Fibroblast of pulmonary artery (primary cell): ENCODE results near the gene MRFAP1L1.

Experiments
- DNase-seq: peaks from one replicate; pipeline ENCODE4 v3.0.0-alpha.2; 2010; ENCODE audit warnings: low read depth
- H3K4me3 ChIP-seq: replicated peaks from 2 replicates; pipeline ENCODE4 v1.5.1; 2011; ENCODE audit warnings: low read depth, mild to moderate bottlenecking, control low read depth, low read length, moderate library complexity
- CTCF ChIP-seq: IDR thresholded peaks from 2 replicates; pipeline ENCODE4 v1.5.1; 2011; ENCODE audit warnings: mild to moderate bottlenecking, control low read depth, low read length, inconsistent platforms; ENCODE audit errors: missing control alignments

The MRFAP1L1 gene

GRCh38 chr4:6687947-6688878 is 21.5 kb downstream of the MRFAP1L1 start:
- TF ChIP-seq CTCF, result no peak
- H3K4me3 ChIP-seq, result no peak overlapping the region
- DNase-seq, result no peak

GRCh38 chr4:6686104-6686787 is 23.4 kb downstream of the MRFAP1L1 start:
- no peak for TF ChIP-seq CTCF
- no peak overlapping the region for H3K4me3 ChIP-seq
- DNase-seq, result no peak

GRCh38 chr4:6684656-6685055 is 25.0 kb downstream of the MRFAP1L1 start:
- H3K4me3 ChIP-seq, result no peak overlapping the region
- TF ChIP-seq CTCF, result no peak
- no peak for DNase-seq

- no peak for DNase-seq
- TF ChIP-seq CTCF, result no peak
- no peak overlapping the region for H3K4me3 ChIP-seq
Observed at GRCh38 chr4:6682862-6683590, 26.6 kb downstream of the MRFAP1L1 start.

- H3K4me3 ChIP-seq, result no peak overlapping the region
- no peak for DNase-seq
- no peak for TF ChIP-seq CTCF
Observed at GRCh38 chr4:6681191-6681590, 28.5 kb downstream of the MRFAP1L1 start.

GRCh38 chr4:6680372-6681034 is 29.2 kb downstream of the MRFAP1L1 start:
- no peak for DNase-seq
- no peak overlapping the region for H3K4me3 ChIP-seq
- peak; percentile 4 for TF ChIP-seq CTCF
